GM12892 (cell line): ENCODE measurements around the gene RCC2.

Experiments used
- POLR2A ChIP-seq: IDR thresholded peaks from 2 replicates; pipeline ENCODE4 v1.6.1; 2011; ENCODE audit warnings: low read depth, low read length, control low read depth
- POLR2AphosphoS5 ChIP-seq: IDR thresholded peaks from 2 replicates; pipeline ENCODE4 v1.6.1; 2011; ENCODE audit warnings: low read depth, low read length, control low read depth

DNA sequence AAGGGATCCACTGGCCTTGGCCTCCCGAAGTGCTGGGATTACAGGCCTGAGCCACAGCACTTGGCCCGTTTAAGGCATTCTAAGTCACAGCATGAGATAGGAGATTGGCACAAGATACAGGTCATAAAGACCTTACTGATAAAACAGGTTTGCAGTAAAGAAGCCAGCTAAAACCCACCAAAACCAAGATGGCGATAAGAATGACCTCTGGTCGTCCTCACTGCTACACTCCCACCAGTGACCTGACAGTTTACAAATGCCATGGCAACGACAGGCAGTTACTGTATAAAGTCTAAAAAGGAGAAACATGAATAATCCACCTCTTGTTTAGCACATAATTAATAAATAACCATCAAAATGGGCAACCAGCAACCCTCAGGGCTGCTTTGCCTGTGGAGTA is 33.3 kb upstream of the RCC2 start:
- TF ChIP-seq POLR2AphosphoS5: no peak
- no peak for TF ChIP-seq POLR2A
